Middle frontal gyrus (tissue), 1 donor: ENCODE data around the gene IL20.

Experiments
- DNase-seq: peaks from one replicate; pipeline ENCODE4 v3.0.0-alpha.2; 2015; ENCODE audit warnings: low spot score; ENCODE audit errors: extremely low spot score

Gene IL20

GRCh38 chr1:206864939-206865671 lies at the start of gene IL20:
TSS of gene IL20 (plus strand) at chr1:206865623. CDS start at chr1:206865853, 230 bp downstream.
- no peak for DNase-seq

GRCh38 chr1:206816390-206817287 lies 48.8 kb upstream of the IL20 start:
- DNase-seq, result no peak

GRCh38 chr1:206821493-206821892 lies 43.9 kb upstream of the IL20 start:
- DNase-seq, result no peak

- DNase-seq, result no peak
Measured at GRCh38 chr1:206823727-206824126, 41.7 kb upstream of the IL20 start.

- DNase-seq, result no peak
Measured at GRCh38 chr1:206824331-206824730, 41.1 kb upstream of the IL20 start.

- no peak for DNase-seq
Measured at GRCh38 chr1:206826394-206826793, 39.0 kb upstream of the IL20 start.

GRCh38 chr1:206828061-206828460 lies 37.4 kb upstream of the IL20 start:
- DNase-seq, result no peak

- DNase-seq, result no peak
Measured at GRCh38 chr1:206828765-206829164, 36.7 kb upstream of the IL20 start.

GRCh38 chr1:206829282-206829681 lies 36.1 kb upstream of the IL20 start:
- no peak for DNase-seq

GRCh38 chr1:206829875-206830274 lies 35.5 kb upstream of the IL20 start:
- DNase-seq, result no peak

- DNase-seq, result no peak
Measured at GRCh38 chr1:206831650-206832049, 33.8 kb upstream of the IL20 start.

GRCh38 chr1:206832352-206832880 lies 33.0 kb upstream of the IL20 start:
- no peak for DNase-seq

- DNase-seq, result no peak
Measured at GRCh38 chr1:206833106-206833680, 32.2 kb upstream of the IL20 start.

GRCh38 chr1:206833801-206834200 lies 31.6 kb upstream of the IL20 start:
- DNase-seq, result no peak

GRCh38 chr1:206834217-206834616 lies 31.2 kb upstream of the IL20 start:
- DNase-seq, result no peak

GRCh38 chr1:206834711-206835110 lies 30.7 kb upstream of the IL20 start:
- DNase-seq, result no peak

- DNase-seq, result no peak
Measured at GRCh38 chr1:206835186-206835585, 30.2 kb upstream of the IL20 start.

GRCh38 chr1:206836111-206836510 lies 29.3 kb upstream of the IL20 start:
- no peak for DNase-seq

GRCh38 chr1:206839006-206839560 lies 26.3 kb upstream of the IL20 start:
- no peak for DNase-seq

- DNase-seq, result no peak
Measured at GRCh38 chr1:206839857-206840256, 25.6 kb upstream of the IL20 start.

- no peak for DNase-seq
Measured at GRCh38 chr1:206841609-206842323, 23.7 kb upstream of the IL20 start.
